Stimulated activated CD4-positive, alpha-beta T cell treated with anti-CD3 and anti-CD28 coated beads, Interleukin-4, amount 100 ng/mL, for 48 hours (primary cell): ENCODE measurements around the gene PPAT.
A peak's percentile ranks its signal among the peaks of the same experiment; 100 is the strongest.
"Not testable (repeated sequence)": the region's sequence is repeated elsewhere in the genome, so short reads cannot be mapped to it uniquely, and the experiment has no call there.

Experiments used
- DNase-seq, 2 donors: peaks; one replicate each; pipeline ENCODE4 v3.0.0-alpha.2; 2020; ENCODE audit warnings: low read depth in 2 of 2

Gene PPAT

DNA sequence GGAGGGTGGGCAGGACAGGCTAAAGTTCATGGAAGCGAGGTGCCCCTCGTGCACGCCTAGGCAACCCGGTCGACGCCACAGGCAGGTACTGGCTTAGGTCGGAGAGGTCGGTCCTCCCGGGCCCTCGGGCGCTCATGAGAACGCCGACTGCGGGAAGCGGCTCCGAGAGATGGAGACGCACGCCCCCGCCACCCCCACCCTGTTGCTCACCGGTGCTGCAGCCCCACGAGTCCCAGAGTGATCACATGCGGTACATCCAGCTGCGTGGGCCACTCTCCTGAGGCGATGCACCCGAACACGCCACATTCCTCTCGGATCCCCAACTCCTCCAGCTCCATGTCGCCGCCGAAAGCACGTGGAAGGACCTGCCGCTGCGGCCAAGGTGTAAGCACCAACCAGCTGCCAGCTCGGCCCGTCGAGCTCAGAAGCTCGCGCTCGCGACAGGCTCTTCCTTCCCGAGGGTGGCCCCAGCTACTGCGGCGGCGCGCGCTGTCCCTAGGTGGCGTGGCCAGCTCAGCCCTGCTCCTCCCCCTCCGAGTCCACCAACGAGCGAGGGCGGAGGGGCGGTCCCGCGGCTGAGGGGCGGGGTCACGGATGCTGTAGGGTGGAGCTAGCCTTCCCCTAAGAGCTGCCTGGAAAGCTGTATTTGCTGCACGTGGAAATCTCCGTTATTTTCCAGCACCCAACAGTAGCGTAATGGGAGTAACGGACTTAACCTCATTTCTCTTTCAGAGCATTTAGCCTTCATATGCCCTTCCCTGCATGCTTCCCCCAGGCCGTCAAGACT lies at the start of gene PPAT:
PPAT (minus strand) TSS at position 476 of the 787 bp plus-strand sequence; CDS start at position 338, 138 bp downstream.
- peak; percentile 98 to 99 for DNase-seq

- no peak for DNase-seq
Measured at GRCh38 chr4:56480691-56481090, 45.3 kb upstream of the PPAT start.

DNA sequence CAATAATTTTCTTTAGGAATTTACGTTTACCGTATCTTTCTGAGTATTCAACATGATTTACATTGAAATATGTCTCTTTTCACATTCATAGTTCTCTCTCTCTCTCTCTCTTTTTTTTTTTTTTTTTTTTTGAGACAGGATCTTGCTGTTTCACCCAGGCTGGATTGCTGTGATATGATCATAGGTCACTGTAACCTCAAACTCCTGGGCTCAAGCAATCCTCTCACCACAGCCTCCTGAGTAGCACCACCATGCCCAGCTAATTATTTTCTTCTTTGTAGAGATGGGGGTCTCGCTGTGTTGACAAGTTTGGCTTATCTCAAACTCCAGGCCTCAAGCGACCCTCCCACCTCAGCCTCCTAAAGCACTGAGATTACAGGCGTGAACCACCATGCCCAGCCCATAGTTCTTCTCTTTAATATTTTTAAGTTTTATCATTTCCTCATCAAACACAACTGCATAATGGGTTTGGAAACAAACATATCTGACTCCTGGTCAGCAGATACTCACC lies 41.8 kb upstream of the PPAT start:
- no peak for DNase-seq

DNA sequence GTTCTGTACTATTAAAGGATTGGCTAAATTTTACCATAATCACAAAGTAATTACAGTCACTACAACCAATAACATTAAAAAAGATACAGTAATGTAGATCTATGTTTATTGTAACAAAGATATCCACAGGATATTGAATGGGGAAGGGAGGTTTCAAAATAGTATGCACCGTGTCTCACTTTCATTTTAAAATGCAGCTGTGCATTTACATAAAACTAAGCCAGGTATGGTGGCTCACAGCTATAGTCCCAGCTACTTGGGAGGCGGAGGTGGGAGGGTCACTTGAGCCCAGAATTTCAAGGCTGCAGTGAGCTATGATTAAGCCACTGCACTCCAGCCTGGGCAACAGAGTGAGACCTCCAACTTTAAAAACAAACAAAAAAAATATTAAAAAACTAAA lies 40.5 kb upstream of the PPAT start:
- no peak for DNase-seq

- DNase-seq = no peak
Measured at GRCh38 chr4:56469489-56470210, 34.2 kb upstream of the PPAT start.

GRCh38 chr4:56468097-56468422 lies 32.6 kb upstream of the PPAT start:
- peak in 1 of 2 donors; percentile 25 for DNase-seq

- peak; percentile 80 to 88 for DNase-seq
Measured at GRCh38 chr4:56467284-56468096, 32.1 kb upstream of the PPAT start, which contains the start of gene SRP72. Gene SRP72, plus strand, starts transcription at chr4:56467617. Its CDS starts 19 bp downstream, at chr4:56467636.

GRCh38 chr4:56466910-56467283 lies 31.5 kb upstream of the PPAT start:
- DNase-seq = no peak

DNA sequence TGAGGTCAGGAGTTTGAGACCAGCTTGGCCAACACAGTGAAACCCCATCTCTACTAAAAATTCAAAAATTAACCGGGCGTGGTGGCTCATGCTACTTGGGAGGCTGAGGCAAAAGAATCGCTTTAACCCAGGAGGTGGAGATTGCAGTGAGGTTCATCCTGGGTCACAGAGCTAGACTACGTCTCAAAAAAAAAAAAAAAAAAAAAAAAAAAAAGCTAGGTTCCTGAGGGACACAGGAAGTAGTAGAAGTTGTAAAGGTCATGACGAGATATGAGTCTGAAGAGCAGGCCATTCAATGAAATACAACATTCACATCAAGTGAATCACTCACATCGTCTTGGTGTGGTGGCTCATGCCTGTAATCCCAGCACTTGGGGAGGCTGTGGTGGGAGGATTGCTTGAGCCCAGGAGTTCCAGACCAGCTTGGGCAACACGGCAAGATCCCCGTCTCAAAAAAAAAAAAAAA lies 30.9 kb upstream of the PPAT start:
- not testable (repeated sequence) for DNase-seq

GRCh38 chr4:56465599-56466295 lies 30.3 kb upstream of the PPAT start:
- no peak for DNase-seq

DNA sequence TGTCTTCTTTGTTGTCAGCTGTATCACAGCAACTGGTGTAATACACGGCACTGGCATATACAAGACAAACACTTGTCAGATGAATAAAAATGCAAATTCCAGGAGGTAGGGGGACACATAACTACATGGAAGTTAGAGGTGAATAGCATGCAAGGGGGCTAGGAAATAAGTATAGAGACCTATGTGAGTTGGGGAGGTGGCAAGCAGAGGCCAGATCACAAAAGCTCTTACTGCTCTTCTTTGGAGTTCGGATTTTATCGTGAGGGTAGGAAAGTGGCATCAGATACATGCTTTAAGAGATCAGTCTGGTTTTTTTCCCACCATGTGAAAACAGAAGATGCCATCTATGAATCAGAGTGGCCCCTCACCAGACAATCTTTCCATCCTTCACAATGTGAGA lies 29.2 kb upstream of the PPAT start:
- DNase-seq = no peak

DNA sequence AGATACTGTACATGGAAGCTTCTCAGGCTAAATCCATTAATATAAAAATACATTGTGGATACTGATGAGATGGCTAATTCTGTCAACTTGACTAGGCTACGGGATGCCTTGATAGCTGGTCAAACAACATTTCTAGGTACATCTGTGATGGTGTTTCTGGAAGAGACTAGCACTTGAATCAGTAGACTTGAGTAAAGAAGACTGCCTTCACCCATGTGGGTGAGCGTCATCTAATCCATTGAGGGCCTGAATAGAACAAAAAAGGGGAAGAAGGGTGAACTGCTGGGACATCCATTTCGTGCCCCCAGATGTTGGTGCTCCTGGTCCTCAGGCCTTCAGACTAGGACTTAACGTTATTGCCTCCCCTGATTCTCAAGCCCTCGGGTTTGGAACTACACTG lies 28.3 kb upstream of the PPAT start:
- no peak for DNase-seq

- no peak for DNase-seq
Measured at GRCh38 chr4:56462157-56462556, 26.7 kb upstream of the PPAT start.

DNA sequence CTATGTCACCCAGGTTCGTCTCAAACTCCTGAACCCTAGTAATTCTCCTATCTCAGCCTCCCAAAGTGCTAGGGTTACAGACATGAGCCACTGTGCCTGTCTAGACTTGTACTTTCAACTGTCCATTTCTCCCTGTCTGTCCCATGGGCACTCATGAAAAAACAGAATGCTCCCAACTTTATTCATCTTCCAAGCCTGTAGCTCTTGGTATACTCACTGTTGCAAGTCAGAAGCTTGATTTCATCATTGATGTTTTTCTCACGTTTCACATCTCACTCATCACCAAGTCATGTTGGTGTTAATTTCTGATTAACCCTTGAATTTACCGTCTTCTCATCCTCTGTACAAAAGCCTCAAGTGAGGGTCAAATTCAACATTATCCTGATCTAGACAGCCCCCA lies 24.7 kb upstream of the PPAT start:
- DNase-seq = no peak

DNA sequence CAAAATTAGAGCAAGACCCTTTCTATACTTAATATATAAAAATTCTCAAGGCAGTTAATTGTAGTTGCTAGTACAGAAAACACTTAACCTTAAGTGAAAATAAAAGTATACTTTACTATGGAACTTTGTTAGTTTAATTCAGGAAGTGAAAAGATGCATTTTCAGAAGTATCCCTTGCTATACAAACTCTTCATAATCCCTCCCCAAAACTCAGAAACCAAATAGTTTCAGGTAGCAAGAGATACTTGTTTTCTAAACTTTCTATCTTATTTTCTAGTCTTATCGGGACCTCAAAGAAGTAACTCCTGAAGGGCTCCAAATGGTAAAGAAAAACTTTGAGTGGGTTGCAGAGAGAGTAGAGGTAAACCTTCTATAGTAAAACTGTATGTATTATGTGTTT lies 14.9 kb upstream of the PPAT start:
- no peak for DNase-seq

GRCh38 chr4:56449475-56449874 lies 14.1 kb upstream of the PPAT start:
- DNase-seq = not testable (repeated sequence)

- no peak for DNase-seq
Measured at GRCh38 chr4:56448301-56448700, 12.9 kb upstream of the PPAT start.

DNA sequence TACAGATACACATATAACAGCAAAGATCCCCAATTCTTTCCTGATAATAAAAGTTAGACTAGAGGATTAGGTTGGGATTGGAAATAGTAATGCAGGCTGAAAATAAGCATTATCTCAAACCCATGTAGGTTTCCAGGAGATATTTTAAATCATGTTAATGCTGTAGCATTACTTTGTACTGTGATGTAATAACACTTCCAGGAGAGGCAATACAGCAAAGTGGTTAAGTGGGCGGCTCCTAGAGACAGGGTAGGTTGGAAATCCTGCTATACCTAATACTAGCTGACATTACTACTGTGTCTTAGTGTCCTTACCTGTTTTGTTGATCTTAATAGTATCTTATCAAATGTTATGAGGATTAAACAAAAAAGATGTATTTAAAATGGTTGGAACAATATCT lies 10.3 kb upstream of the PPAT start:
- DNase-seq = no peak

DNA sequence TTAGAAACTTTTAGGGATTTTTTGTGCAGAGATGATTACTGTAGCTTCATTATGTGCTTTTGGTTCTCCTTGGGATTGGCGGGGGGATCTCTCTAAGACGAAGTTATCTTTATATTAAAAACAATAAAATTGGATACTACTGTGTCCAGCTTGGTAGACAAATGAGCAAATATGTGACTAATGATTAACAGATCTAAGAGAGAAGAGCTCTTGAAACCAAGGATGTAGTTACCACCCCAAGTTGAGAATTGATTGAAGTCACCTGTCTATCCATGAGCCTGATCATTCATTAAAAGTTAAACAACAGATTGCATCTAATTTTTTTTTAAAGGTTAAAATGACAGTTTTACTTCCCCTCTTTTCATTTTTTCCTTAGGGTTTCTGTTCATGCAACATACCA lies 9.3 kb upstream of the PPAT start:
- DNase-seq = no peak

DNA sequence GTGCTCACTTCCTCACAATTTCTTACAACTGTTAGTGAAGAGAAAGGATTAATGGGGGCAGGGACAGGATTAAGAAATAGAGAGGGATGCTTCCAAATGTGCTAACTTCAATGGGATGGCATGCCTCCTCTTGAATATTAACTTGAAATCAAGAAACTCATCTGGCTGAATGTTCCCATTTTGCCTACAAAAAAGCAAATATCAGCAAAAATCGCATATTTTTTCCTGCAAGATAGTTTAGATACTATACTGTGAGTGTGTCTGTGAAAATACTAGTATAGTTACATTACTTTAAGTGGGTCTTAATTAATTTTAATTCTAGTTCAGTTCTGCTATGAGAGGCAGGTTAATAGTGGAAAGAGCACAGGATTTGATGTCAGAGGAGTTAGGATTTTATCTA lies 5.6 kb upstream of the PPAT start:
- no peak for DNase-seq

- no peak for DNase-seq
Measured at GRCh38 chr4:56438766-56439165, 3.4 kb upstream of the PPAT start.
